Karpas-422 (cell line): ENCODE measurements around the gene IGFBP3. TPM values are rescaled to one million over a fixed set of nuclear protein-coding genes. Genes with fewer than 3 reads are reported as not detected.
A peak's percentile ranks its signal among the peaks of the same experiment; 100 is the strongest.
"Not testable (repeated sequence)": the region's sequence is repeated elsewhere in the genome, so short reads cannot be mapped to it uniquely, and the experiment has no call there.

Experiments used
- DNase-seq: peaks from one replicate; pipeline ENCODE4 v3.0.0-alpha.2; 2015
- H2AFZ ChIP-seq: fragments of 200-600 bp; sonication (generic); 2 replicates; pipeline ENCODE4 v1.6.1; 2014; ENCODE audit warnings: antibody characterized with exemption, low read length, mixed read lengths
- H3K27ac ChIP-seq: fragments of 200-600 bp; sonication (generic); 2 replicates; pipeline ENCODE4 v1.5.1; 2014; ENCODE audit warnings: mild to moderate bottlenecking, low read length, moderate library complexity
- H3K27me3 ChIP-seq: fragments of 200-600 bp; sonication (generic); 2 replicates; pipeline ENCODE4 v1.6.1; 2014; ENCODE audit warnings: low read length, mixed read lengths
- H3K36me3 ChIP-seq: fragments of 200-600 bp; sonication (generic); 2 replicates; pipeline ENCODE4 v1.6.1; 2014; ENCODE audit warnings: low read length, mixed read lengths; ENCODE audit not compliant: insufficient read depth
- H3K4me1 ChIP-seq: fragments of 200-600 bp; sonication (generic); 2 replicates; pipeline ENCODE4 v1.6.1; 2014; ENCODE audit warnings: mild to moderate bottlenecking, low read length, mixed read lengths
- H3K4me2 ChIP-seq: fragments of 200-600 bp; sonication (generic); 2 replicates; pipeline ENCODE4 v1.6.1; 2014; ENCODE audit warnings: low read length, low read depth, mild to moderate bottlenecking; ENCODE audit not compliant: poor library complexity, severe bottlenecking
- H3K4me3 ChIP-seq: fragments of 200-600 bp; sonication (generic); 2 replicates; pipeline ENCODE4 v1.5.1; 2014; ENCODE audit warnings: mild to moderate bottlenecking, antibody characterized with exemption, low read length, mixed read lengths
- H3K79me2 ChIP-seq: fragments of 200-600 bp; sonication (generic); 2 replicates; pipeline ENCODE4 v1.6.1; 2014; ENCODE audit warnings: mild to moderate bottlenecking, low read length, mixed read lengths
- H3K9ac ChIP-seq: fragments of 200-600 bp; sonication (generic); 2 replicates; pipeline ENCODE4 v1.6.0; 2014; ENCODE audit warnings: low read length
- H3K9me2 ChIP-seq: fragments of 200-600 bp; sonication (generic), shearing (Covaris generic); replicated peaks from 2 replicates; pipeline ENCODE4 v1.6.0; 2014; ENCODE audit warnings: mild to moderate bottlenecking, low read length, moderate library complexity; ENCODE audit not compliant: insufficient read depth
- H3K9me3 ChIP-seq: fragments of 300-700, 200-600 bp; sonication (generic); 2 replicates; pipeline ENCODE4 v1.6.1; 2014; ENCODE audit warnings: low read length, mixed read lengths
- H4K20me1 ChIP-seq: fragments of 200-600 bp; sonication (generic); 2 replicates; pipeline ENCODE4 v1.6.1; 2014; ENCODE audit warnings: mild to moderate bottlenecking, antibody characterized with exemption, low read length, low read depth; ENCODE audit not compliant: insufficient read depth
- total RNA-seq: library from RNA; depleted of rRNA; stranded (reverse); fragments of >200 nt; shearing (Covaris generic); gene quantifications from 2 replicates; pipeline ENCODE4 v1.2.3, GENCODE V29; 2014; ENCODE audit warnings: low replicate concordance

IGFBP3 gene
- total RNA-seq, 1 experiment from 2014 or later, result not detected

DNA sequence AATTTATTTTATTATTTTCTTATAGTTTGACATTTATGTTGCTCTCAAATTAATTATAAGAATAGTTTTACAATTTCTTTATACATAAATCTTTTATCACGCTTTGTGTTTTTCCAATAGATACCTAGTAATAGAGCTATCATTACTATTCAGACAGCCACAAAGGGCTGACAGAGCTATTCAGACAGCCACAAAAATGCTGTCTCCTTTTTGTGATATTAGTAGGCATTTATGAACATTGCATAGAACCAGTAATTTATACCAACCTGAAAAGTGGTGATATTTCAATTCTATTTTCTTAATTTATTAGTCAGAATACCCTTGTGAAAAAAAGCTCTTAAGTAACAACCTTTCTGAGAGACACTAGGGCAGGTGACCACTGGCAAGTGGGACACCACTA is 34.2 kb upstream of the IGFBP3 start:
- H3K9ac ChIP-seq, result no peak overlapping the region
- H3K9me3 ChIP-seq, result no peaks in the 10 kb centered on the region
- no peak overlapping the region for H2AFZ ChIP-seq
- H3K27ac ChIP-seq, result no peak overlapping the region
- H3K4me3 ChIP-seq, result no peak overlapping the region
- no peaks in the 10 kb centered on the region for H4K20me1 ChIP-seq
- no peaks in the 10 kb centered on the region for H3K79me2 ChIP-seq
- no peaks in the 10 kb centered on the region for H3K36me3 ChIP-seq
- H3K4me2 ChIP-seq, result no peak overlapping the region
- H3K4me1 ChIP-seq, result no peaks in the 10 kb centered on the region
- no peaks in the 10 kb centered on the region for H3K9me2 ChIP-seq
- H3K27me3 ChIP-seq, result no peaks in the 10 kb centered on the region
- DNase-seq, result no peak

DNA sequence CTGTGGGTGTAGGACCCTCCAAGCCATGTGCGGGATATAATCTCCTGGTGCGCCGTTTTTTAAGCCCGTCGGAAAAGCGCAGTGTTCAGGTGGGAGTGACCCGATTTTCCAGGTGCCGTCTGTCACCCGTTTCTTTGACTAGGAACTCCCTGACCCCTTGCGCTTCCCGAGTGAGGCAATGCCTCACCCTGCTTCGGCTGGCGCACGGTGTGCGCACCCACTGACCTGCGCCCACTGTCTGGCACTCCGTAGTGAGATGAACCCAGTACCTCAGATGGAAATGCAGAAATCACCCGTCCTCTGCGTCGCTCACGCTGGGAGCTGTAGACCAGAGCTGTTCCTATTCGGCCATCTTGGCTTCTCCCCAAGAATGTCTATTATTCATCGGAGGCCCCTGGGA is 32.0 kb upstream of the IGFBP3 start:
- not testable (repeated sequence) for H3K9me2 ChIP-seq, H4K20me1 ChIP-seq, H3K79me2 ChIP-seq, H3K36me3 ChIP-seq, H3K9me3 ChIP-seq, H3K4me3 ChIP-seq, DNase-seq, H3K4me2 ChIP-seq, H3K9ac ChIP-seq, H3K4me1 ChIP-seq, H3K27ac ChIP-seq, H2AFZ ChIP-seq, H3K27me3 ChIP-seq

DNA sequence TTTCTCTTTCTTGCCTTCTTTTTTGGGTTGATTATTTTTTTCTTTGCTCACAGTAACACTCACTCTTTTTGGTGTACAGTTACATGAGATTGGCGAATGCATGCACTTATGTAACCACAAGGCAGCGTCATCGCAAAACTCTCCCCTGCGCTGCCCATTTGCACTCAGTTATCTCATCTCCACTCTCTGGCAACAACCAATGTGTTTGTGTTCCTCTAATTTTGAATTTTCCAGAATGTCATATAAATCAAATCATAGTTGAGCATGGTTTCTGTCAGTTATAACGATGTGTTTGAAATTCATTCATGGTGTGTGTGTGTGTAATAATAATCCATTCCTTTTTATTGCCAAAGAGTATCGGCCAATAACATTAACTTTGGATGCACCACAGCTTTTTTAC is 23.0 kb upstream of the IGFBP3 start:
- H3K9me2 ChIP-seq, result no peaks in the 10 kb centered on the region
- H3K79me2 ChIP-seq, result no peaks in the 10 kb centered on the region
- H4K20me1 ChIP-seq, result no peaks in the 10 kb centered on the region
- H3K9me3 ChIP-seq, result no peaks in the 10 kb centered on the region
- H2AFZ ChIP-seq, result no peak overlapping the region
- H3K4me3 ChIP-seq, result no peak overlapping the region
- H3K4me1 ChIP-seq, result no peaks in the 10 kb centered on the region
- DNase-seq, result no peak
- no peak overlapping the region for H3K27ac ChIP-seq
- H3K36me3 ChIP-seq, result no peaks in the 10 kb centered on the region
- H3K4me2 ChIP-seq, result no peak overlapping the region
- H3K27me3 ChIP-seq, result no peaks in the 10 kb centered on the region
- H3K9ac ChIP-seq, result no peak overlapping the region

DNA sequence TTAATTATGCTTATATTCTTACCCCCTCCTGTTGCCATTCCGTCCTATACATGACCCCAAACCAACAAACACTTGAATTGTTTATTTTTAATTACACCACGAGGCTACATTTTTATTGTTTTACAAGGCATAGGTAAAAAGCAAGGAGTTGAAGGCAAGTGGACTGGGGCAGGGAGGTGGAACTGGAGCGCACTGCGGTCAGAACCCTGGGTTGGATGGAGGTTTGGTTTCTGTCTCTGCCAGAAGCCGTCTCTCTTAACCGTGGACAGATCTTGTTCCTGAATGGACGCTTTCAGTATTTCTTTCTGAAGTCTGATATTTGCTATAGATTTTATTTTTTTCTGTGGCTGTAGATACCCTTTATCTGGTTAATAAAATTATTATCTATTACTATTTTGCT is 19.9 kb upstream of the IGFBP3 start:
- Histone ChIP-seq H3K4me1 (no peaks in the 10 kb centered on the region), H3K27me3 (no peaks in the 10 kb centered on the region)

DNA sequence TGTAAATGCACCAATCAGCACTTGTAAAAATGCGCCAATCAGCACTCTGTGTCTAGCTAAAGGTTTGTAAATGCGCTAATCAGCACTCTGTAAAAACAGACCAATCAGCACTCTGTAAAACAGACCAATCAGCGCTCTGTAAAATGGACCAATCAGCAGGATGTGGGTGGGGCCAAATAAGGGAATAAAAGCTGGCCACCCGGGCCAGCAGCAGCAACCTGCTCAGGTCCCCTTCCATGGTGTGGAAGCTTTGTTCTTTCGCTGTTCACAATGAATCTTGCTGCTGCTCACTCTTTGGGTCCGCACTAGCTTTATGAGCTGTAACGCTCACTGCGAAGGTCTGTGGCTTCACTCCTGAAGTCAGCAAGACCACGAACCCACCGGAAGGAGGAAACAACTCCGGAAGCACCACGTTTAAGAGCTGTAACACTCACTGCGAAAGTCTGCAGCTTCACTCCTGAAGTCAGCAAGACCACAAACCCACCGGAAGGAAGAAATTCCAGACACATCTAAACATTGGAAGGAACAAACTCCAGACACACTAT is 19.2 kb upstream of the IGFBP3 start:
- H3K9ac ChIP-seq, H3K79me2 ChIP-seq, H3K9me3 ChIP-seq, H3K4me3 ChIP-seq, H3K36me3 ChIP-seq, H2AFZ ChIP-seq, H3K27me3 ChIP-seq, H3K4me1 ChIP-seq, H3K27ac ChIP-seq, H4K20me1 ChIP-seq, H3K9me2 ChIP-seq, DNase-seq, H3K4me2 ChIP-seq: not testable (repeated sequence)

More for the DNA sequence above, 19.9 kb upstream of the IGFBP3 start:
- Histone ChIP-seq H3K4me3 (no peak overlapping the region), H3K36me3 (no peaks in the 10 kb centered on the region), H3K27ac (no peak overlapping the region), H3K9me2 (no peaks in the 10 kb centered on the region), H2AFZ (no peak overlapping the region), H3K4me2 (no peak overlapping the region), H3K9me3 (no peaks in the 10 kb centered on the region), H4K20me1 (no peaks in the 10 kb centered on the region), H3K9ac (no peak overlapping the region), H3K79me2 (no peaks in the 10 kb centered on the region)
- no peak for DNase-seq

DNA sequence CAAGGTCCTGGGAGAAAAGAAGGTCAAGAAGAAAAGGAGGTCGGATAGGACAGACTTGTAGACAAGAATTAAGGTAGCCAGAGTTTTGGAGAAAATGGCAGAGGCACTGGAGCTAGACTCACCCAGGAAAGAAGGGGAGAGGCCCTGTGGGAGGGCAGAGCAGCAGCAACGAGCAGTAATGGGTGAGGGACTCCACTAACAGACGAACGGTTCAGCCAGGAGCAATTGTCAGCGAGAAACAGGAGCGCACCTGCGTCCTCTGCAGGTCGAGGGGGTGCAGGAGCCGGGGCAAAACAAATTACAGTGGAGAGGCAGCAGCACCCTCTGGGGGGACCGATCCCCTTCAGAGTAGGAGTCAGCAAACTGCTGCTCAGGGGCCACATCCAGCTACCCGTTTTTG is 18.5 kb upstream of the IGFBP3 start:
- H3K4me2 ChIP-seq, result no peak overlapping the region
- H3K36me3 ChIP-seq, result no peaks in the 10 kb centered on the region
- H3K4me1 ChIP-seq, result no peaks in the 10 kb centered on the region
- no peaks in the 10 kb centered on the region for H3K9me2 ChIP-seq
- no peaks in the 10 kb centered on the region for H4K20me1 ChIP-seq
- H3K27ac ChIP-seq, result no peak overlapping the region
- no peak for DNase-seq
- no peaks in the 10 kb centered on the region for H3K27me3 ChIP-seq
- no peaks in the 10 kb centered on the region for H3K9me3 ChIP-seq
- H3K79me2 ChIP-seq, result no peaks in the 10 kb centered on the region
- H3K9ac ChIP-seq, result no peak overlapping the region
- H2AFZ ChIP-seq, result no peak overlapping the region
- H3K4me3 ChIP-seq, result no peak overlapping the region

DNA sequence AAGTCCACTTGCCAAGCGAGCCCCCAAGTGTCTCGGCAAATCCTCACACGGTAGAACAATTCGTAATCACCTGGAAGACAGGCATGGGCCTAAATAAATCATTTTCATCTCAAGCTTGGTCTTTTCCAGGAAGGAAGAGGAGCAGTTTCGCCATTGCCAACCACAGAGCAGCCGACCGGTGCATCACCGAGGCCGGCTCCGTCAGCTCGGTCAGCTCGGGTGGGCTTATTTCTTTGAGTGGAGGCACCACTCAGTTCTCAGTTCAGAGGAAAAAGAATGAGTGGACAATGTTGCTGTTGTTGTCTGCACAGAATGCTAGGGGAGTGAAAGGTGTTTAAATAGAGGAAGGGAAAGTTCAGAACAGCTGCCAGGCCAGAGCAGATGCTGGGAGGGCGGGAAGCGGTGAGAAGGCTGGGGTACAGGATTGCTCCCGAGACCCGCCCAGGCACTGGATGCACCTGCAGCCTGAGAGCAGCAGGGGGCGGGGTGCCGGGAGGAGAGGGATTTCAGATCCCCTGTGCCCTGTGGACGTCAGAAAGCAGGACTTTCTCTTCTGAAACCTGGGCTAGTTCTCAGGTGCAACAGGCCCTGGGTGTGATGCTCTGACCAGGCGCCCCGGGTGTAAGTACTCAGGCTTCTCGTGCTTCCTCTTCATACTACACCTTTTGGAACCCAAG is 17.7 kb upstream of the IGFBP3 start:
- no peaks in the 10 kb centered on the region for H3K4me1 ChIP-seq
- no peak overlapping the region for H3K27ac ChIP-seq
- H3K9me3 ChIP-seq, result no peaks in the 10 kb centered on the region
- H3K9me2 ChIP-seq, result no peaks in the 10 kb centered on the region
- H3K4me2 ChIP-seq, result no peak overlapping the region
- no peaks in the 10 kb centered on the region for H3K36me3 ChIP-seq
- H3K9ac ChIP-seq, result no peak overlapping the region
- no peaks in the 10 kb centered on the region for H4K20me1 ChIP-seq
- H2AFZ ChIP-seq, result no peak overlapping the region
- no peak overlapping the region for H3K4me3 ChIP-seq
- DNase-seq, result peak; percentile 41
- no peaks in the 10 kb centered on the region for H3K27me3 ChIP-seq
- H3K79me2 ChIP-seq, result no peaks in the 10 kb centered on the region

DNA sequence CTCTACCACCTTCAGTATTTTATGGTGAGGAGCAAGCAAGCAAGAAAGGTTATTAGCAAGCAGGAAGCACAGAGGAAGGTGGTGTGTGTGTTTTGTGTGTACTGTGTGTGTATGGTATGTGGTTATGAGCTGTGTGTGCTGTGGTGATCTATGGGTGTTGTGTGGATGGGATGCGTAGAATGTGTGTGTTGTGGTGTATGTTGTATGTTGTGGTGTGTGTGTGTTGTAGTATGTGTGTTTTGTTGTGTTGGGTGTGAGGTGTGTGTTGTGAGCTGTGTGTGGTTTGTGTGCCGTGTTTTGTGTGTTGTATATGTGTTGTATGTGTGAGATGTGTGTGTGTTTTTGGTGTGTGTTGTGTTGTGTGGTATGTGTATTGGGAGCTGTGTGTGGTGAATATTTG is 16.8 kb upstream of the IGFBP3 start:
- Histone ChIP-seq H3K79me2 (no peaks in the 10 kb centered on the region), H3K4me3 (no peak overlapping the region), H3K9me2 (no peaks in the 10 kb centered on the region), H3K36me3 (no peaks in the 10 kb centered on the region), H3K9me3 (no peaks in the 10 kb centered on the region), H3K27ac (no peak overlapping the region), H3K4me1 (no peaks in the 10 kb centered on the region), H3K27me3 (no peaks in the 10 kb centered on the region), H4K20me1 (no peaks in the 10 kb centered on the region), H3K9ac (no peak overlapping the region), H2AFZ (no peak overlapping the region), H3K4me2 (no peak overlapping the region)
- no peak for DNase-seq
